ENCODE data around the gene PHC2.

PHC2 gene

DNA sequence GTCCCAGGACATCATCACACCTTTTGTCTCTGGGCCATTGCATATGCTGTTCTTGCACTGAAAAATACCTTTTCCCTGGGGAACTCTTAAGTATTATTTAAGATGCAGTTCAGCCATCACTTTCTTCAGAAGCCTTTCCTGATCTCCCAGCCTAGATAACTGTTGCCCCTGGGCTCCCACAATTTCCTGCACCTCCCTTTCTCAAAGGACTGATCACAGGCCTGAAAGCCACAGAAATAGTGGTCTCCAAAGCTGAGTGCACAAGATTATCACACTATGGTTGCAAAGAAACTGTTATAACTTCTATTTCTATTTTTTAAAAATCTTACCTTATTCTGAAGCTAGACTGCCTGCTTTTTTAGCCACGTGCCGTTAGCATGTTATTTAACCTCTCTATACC, 38.8 kb upstream of the PHC2 start:
- DNase-seq (ENCODE audit: low spot score) = no peak
- TF ChIP-seq, protein P1, sequence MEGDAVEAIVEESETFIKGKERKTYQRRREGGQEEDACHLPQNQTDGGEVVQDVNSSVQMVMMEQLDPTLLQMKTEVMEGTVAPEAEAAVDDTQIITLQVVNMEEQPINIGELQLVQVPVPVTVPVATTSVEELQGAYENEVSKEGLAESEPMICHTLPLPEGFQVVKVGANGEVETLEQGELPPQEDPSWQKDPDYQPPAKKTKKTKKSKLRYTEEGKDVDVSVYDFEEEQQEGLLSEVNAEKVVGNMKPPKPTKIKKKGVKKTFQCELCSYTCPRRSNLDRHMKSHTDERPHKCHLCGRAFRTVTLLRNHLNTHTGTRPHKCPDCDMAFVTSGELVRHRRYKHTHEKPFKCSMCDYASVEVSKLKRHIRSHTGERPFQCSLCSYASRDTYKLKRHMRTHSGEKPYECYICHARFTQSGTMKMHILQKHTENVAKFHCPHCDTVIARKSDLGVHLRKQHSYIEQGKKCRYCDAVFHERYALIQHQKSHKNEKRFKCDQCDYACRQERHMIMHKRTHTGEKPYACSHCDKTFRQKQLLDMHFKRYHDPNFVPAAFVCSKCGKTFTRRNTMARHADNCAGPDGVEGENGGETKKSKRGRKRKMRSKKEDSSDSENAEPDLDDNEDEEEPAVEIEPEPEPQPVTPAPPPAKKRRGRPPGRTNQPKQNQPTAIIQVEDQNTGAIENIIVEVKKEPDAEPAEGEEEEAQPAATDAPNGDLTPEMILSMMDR (IDR thresholded peaks at IDR 0.05; ENCODE audit: extremely low read depth, missing control alignments) = no peak

DNA sequence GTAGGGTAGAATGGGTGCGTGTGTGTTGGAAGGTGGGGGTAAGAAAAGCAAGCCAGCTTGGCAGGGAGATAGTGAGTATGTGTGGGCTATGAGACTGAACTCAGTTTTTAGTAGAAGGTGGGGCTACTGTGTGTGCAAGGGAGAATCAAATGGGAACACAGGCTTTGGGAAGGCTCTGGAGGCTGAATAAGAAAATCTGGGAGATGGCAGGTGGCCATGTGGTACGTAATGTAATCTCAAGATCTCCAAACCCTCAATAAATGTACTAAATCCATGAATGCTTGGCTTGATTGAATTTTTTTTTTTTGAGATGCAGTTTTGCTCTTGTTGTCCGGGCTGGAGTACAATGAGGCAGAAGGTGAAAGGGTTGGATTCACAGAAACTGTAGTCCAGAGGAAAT, 38.1 kb upstream of the PHC2 start:
- no peak for DNase-seq (ENCODE audit: low spot score)
- TF ChIP-seq, protein P1 (IDR thresholded peaks at IDR 0.05; ENCODE audit: extremely low read depth, missing control alignments) = no peak

DNA sequence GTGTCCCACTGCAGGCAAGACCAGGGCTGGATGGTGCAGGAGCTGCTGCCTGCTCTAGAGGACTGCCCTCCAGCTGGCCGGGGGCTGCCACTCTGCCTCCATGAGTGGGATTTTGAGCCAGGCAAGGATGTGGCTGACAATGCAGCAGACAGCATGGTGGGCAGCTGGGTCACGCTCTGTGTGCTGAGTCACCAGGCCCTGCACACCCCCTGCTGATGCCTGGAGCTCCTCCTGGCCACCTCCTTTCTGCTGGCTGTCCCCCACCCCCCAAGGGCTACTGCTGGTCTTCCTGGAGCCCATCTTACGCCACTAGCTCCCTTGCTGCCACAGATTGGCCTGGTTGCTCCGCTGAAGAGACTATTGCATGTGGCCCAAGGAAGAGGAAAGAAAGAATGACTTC, 37.6 kb upstream of the PHC2 start:
- TF ChIP-seq, protein P1 (IDR thresholded peaks at IDR 0.05; ENCODE audit: extremely low read depth, missing control alignments) = no peak
- no peak for DNase-seq (ENCODE audit: low spot score)

DNA sequence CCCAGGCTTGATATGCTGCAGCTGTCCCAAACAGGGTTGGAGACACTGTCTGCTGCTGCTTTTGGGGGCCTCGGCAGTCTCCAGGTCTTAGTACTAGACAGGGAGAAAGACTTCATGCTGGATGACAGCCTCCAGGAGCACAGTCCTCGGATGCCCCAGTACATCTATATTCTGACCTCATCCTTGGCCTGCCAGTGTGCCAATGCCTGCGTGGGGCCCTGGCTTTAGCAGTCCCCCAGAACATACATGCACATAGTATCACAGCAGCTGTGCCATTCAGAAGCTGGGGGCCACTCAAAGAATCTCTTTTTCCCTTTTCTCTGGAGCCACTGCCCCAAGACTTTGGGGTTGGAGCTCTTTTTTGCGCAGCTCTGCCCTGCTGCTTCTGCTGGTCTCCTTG, 37.1 kb upstream of the PHC2 start:
- TF ChIP-seq, protein P1 (IDR thresholded peaks at IDR 0.05; ENCODE audit: extremely low read depth, missing control alignments) = no peak
- DNase-seq (ENCODE audit: low spot score) = no peak

DNA sequence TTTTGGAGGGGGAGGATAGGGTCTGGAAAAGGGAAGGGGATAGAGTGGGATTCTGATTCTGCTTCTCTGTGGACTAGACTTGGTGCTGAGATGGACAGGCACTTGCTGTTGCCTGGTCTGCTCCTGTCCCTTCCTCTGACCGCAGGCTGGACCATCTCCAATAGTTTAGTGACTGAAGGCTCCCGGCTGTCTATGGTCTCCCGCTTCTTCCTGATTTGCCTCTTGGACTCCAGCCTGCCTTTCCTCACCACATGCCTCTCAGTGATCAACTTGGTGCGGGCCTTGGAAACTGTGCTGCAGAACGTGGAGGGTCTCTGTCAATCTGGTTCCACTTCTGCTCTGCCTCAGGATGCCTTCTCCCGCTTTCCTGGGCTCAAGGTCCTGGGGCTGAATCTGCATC, 35.3 kb upstream of the PHC2 start:
- TF ChIP-seq, protein P1 (IDR thresholded peaks at IDR 0.05; ENCODE audit: extremely low read depth, missing control alignments) = no peak
- DNase-seq (ENCODE audit: low spot score) = no peak

DNA sequence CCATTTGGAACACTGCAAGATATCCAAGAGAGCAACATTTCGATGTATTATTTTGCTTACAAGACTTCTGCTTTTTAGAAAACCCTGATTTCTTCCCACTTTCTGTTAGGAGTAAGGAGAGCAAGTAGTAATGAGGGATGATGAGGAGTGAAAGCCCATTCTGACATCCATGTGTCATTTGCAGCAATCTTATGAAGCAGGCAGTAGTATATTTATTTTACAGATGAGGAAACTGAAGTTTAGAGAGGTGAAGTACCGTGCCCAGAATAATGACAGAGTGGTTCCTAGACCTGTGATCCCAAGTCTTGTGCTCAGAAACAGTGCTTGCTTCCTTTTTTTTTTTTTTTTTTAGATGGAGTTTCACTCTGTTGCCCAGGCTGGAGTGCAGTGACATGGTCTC, 34.4 kb upstream of the PHC2 start:
- no peak for DNase-seq (ENCODE audit: low spot score)
- TF ChIP-seq, protein P1 (IDR thresholded peaks at IDR 0.05; ENCODE audit: extremely low read depth, missing control alignments) = no peak

DNA sequence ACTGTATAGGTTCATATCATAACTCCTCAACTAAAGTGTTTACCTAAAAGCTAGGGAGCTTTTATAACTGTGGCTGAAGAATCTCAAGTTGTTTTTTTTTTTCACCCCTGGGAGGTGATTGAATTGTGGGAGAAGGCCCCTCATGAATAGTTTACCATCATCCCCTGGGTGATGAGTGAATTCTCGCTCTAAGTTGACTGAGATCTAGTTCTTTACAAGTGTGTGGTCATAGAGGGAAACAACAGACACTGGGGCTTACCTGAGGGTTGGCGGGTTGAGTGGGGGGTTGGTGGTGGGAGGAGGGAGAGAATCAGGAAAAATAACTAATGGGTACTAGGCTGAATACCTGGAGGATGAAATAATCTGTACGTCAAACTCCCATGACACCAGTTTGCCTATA, 33.7 kb upstream of the PHC2 start:
- TF ChIP-seq, protein P1 (IDR thresholded peaks at IDR 0.05; ENCODE audit: extremely low read depth, missing control alignments) = no peak
- no peak for DNase-seq (ENCODE audit: low spot score)

Data from GM20000 (cell line).